Mesendoderm (in vitro differentiated cells): ENCODE results near the gene FOXN4.

ENCODE experiments used
- DNase-seq: peaks from one replicate; pipeline ENCODE4 v3.0.0; 2013
- H2AK5ac ChIP-seq: 2 replicates; pipeline ENCODE4 v1.6.1; 2013; ENCODE audit warnings: low read length, inconsistent platforms
- H2BK120ac ChIP-seq: 2 replicates; pipeline ENCODE4 v1.6.1; 2013; ENCODE audit warnings: low read depth, mild to moderate bottlenecking, low read length, moderate library complexity, mixed read lengths
- H2BK15ac ChIP-seq: replicated peaks from 2 replicates; pipeline ENCODE4 v1.6.1; 2013; ENCODE audit warnings: low read depth, mild to moderate bottlenecking, moderate library complexity
- H2BK5ac ChIP-seq: 2 replicates; pipeline ENCODE4 v1.6.1; 2013; ENCODE audit warnings: low read length, inconsistent platforms
- H3K18ac ChIP-seq: 2 replicates; pipeline ENCODE4 v1.6.1; 2013; ENCODE audit warnings: mild to moderate bottlenecking, low read length, mixed read lengths
- H3K23ac ChIP-seq: one replicate; pipeline ENCODE4 v1.6.1; 2013; ENCODE audit warnings: low read length
- H3K27ac ChIP-seq: 2 replicates; pipeline ENCODE4 v1.5.1; 2013; ENCODE audit warnings: low read depth, mild to moderate bottlenecking, inconsistent platforms, low read length, moderate library complexity
- H3K27me3 ChIP-seq: 2 replicates; pipeline ENCODE4 v1.6.1; 2013; ENCODE audit warnings: low read length, control low read depth, mild to moderate bottlenecking, inconsistent platforms; ENCODE audit not compliant: insufficient read depth, poor library complexity
- H3K36me3 ChIP-seq: 2 replicates; pipeline ENCODE4 v1.6.1; 2013; ENCODE audit warnings: low read length, inconsistent platforms; ENCODE audit not compliant: control insufficient read depth, insufficient read depth
- H3K4ac ChIP-seq: one replicate; pipeline ENCODE4 v1.6.1; 2013; ENCODE audit warnings: low read depth, mild to moderate bottlenecking, low read length, moderate library complexity
- H3K4me1 ChIP-seq: 2 replicates; pipeline ENCODE4 v1.6.1; 2013; ENCODE audit warnings: low read depth, low read length, inconsistent platforms; ENCODE audit not compliant: control insufficient read depth
- H3K4me2 ChIP-seq: 2 replicates; pipeline ENCODE4 v1.6.1; 2013; ENCODE audit warnings: low read length
- H3K4me3 ChIP-seq: 2 replicates; pipeline ENCODE4 v1.5.1; 2013; ENCODE audit warnings: mild to moderate bottlenecking, low read length
- H3K56ac ChIP-seq: one replicate; pipeline ENCODE4 v1.6.1; 2013; ENCODE audit warnings: low read length
- H3K79me1 ChIP-seq: 2 replicates; pipeline ENCODE4 v1.6.1; 2013; ENCODE audit warnings: low read length, inconsistent platforms
- H3K79me2 ChIP-seq: 2 replicates; pipeline ENCODE4 v1.6.1; 2013; ENCODE audit warnings: mild to moderate bottlenecking, low read length; ENCODE audit not compliant: control insufficient read depth, insufficient read depth
- H3K9ac ChIP-seq: 2 replicates; pipeline ENCODE4 v1.6.1; 2013; ENCODE audit warnings: low read length, inconsistent platforms
- H4K5ac ChIP-seq: one replicate; pipeline ENCODE4 v1.6.1; 2013; ENCODE audit warnings: low read length
- H4K8ac ChIP-seq: one replicate; pipeline ENCODE4 v1.6.1; 2013; ENCODE audit warnings: low read depth, mild to moderate bottlenecking, control low read depth, low read length, moderate library complexity
- WGBS: extraction: QIAGEN DNeasy Blood & Tissue Kit; methylation state at CpG from one replicate; pipeline ENCODE4 v1.1.7; 2013; ENCODE audit warnings: low lambda C conversion rate, missing lambda C conversion rate; ENCODE audit not compliant: insufficient coverage; ENCODE audit errors: extremely low coverage; 5-methylcytosine and 5-hydroxymethylcytosine counted together

FOXN4 gene

GRCh38 chr12:109253913-109254544 lies 55.1 kb downstream of the FOXN4 start:
- no peaks in the 10 kb centered on the region for H3K79me2 ChIP-seq
- H4K5ac ChIP-seq: no peak overlapping the region
- no peak overlapping the region for H2AK5ac ChIP-seq
- no peaks in the 10 kb centered on the region for H3K36me3 ChIP-seq
- no peak overlapping the region for H2BK15ac ChIP-seq
- H4K8ac ChIP-seq: no peak overlapping the region
- no peak overlapping the region for H3K4me2 ChIP-seq
- no peaks in the 10 kb centered on the region for H3K4me1 ChIP-seq
- H3K23ac ChIP-seq: no peak overlapping the region
- no peak overlapping the region for H3K4ac ChIP-seq
- no peak overlapping the region for H3K9ac ChIP-seq
- H3K4me3 ChIP-seq: no peak overlapping the region
- H2BK5ac ChIP-seq: no peak overlapping the region
- no peak overlapping the region for H3K18ac ChIP-seq
- WGBS: no CpG with 5 or more reads among the region's 7 CpGs
- no peak overlapping the region for H2BK120ac ChIP-seq
- H3K27me3 ChIP-seq: no peaks in the 10 kb centered on the region
- H3K79me1 ChIP-seq: no peaks in the 10 kb centered on the region
- no peak for DNase-seq
- no peak overlapping the region for H3K27ac ChIP-seq
- H3K56ac ChIP-seq: no peak overlapping the region

- no peak overlapping the region for H2AK5ac ChIP-seq
- H3K79me2 ChIP-seq: no peaks in the 10 kb centered on the region
- H3K9ac ChIP-seq: no peak overlapping the region
- no peaks in the 10 kb centered on the region for H3K4me1 ChIP-seq
- H3K27me3 ChIP-seq: no peaks in the 10 kb centered on the region
- no peak overlapping the region for H3K18ac ChIP-seq
- no peak overlapping the region for H3K4me2 ChIP-seq
- H2BK15ac ChIP-seq: no peak overlapping the region
- no peak overlapping the region for H3K27ac ChIP-seq
- no peak overlapping the region for H3K4me3 ChIP-seq
- no peak overlapping the region for H4K5ac ChIP-seq
- no peak overlapping the region for H3K56ac ChIP-seq
- H3K23ac ChIP-seq: no peak overlapping the region
- no peak overlapping the region for H4K8ac ChIP-seq
- no peaks in the 10 kb centered on the region for H3K36me3 ChIP-seq
- DNase-seq: no peak
- no peak overlapping the region for H2BK5ac ChIP-seq
- WGBS: no CpG with 5 or more reads among the region's 4 CpGs
- H3K79me1 ChIP-seq: no peaks in the 10 kb centered on the region
- no peak overlapping the region for H3K4ac ChIP-seq
- no peak overlapping the region for H2BK120ac ChIP-seq
Measured at GRCh38 chr12:109252799-109253198, 56.3 kb downstream of the FOXN4 start.

- Histone ChIP-seq H2BK15ac (no peak overlapping the region), H3K4me3 (no peak overlapping the region), H3K27me3 (no peaks in the 10 kb centered on the region), H3K36me3 (no peaks in the 10 kb centered on the region), H4K8ac (no peak overlapping the region), H3K4me1 (no peaks in the 10 kb centered on the region), H3K4ac (no peak overlapping the region), H3K79me1 (no peaks in the 10 kb centered on the region), H2BK5ac (no peak overlapping the region), H3K27ac (no peak overlapping the region), H3K4me2 (no peak overlapping the region), H4K5ac (no peak overlapping the region), H3K79me2 (no peaks in the 10 kb centered on the region), H2BK120ac (no peak overlapping the region), H3K56ac (no peak overlapping the region), H2AK5ac (no peak overlapping the region), H3K18ac (no peak overlapping the region), H3K23ac (no peak overlapping the region), H3K9ac (no peak overlapping the region)
- WGBS: no CpG with 5 or more reads among the region's 1 CpG
- no peak for DNase-seq
Measured at GRCh38 chr12:109250523-109250922, 58.6 kb downstream of the FOXN4 start.

GRCh38 chr12:109247831-109248654 lies 61.0 kb downstream of the FOXN4 start:
- Histone ChIP-seq H3K23ac (no peak overlapping the region), H4K5ac (no peak overlapping the region), H3K36me3 (no peaks in the 10 kb centered on the region), H2BK120ac (no peak overlapping the region), H2BK15ac (no peak overlapping the region), H3K79me1 (no peaks in the 10 kb centered on the region), H3K79me2 (no peaks in the 10 kb centered on the region), H3K4me1 (no peaks in the 10 kb centered on the region), H3K4me3 (no peak overlapping the region), H2BK5ac (no peak overlapping the region), H4K8ac (no peak overlapping the region), H3K18ac (no peak overlapping the region), H3K27me3 (no peaks in the 10 kb centered on the region), H3K9ac (no peak overlapping the region), H3K4ac (no peak overlapping the region), H2AK5ac (no peak overlapping the region), H3K4me2 (no peak overlapping the region), H3K56ac (no peak overlapping the region), H3K27ac (no peak overlapping the region)
- WGBS: no CpG with 5 or more reads among the region's 9 CpGs
- no peak for DNase-seq

- no peak overlapping the region for H3K4me2 ChIP-seq
- DNase-seq: no peak
- WGBS: no CpG with 5 or more reads among the region's 15 CpGs
Measured at GRCh38 chr12:109246221-109246620, 62.9 kb downstream of the FOXN4 start.

More at GRCh38 chr12:109246221-109246620, 62.9 kb downstream of the FOXN4 start:
- Histone ChIP-seq H4K8ac (no peak overlapping the region), H2BK5ac (no peak overlapping the region), H3K4ac (no peak overlapping the region), H3K56ac (no peak overlapping the region), H3K9ac (no peak overlapping the region), H3K27me3 (no peaks in the 10 kb centered on the region), H3K23ac (no peak overlapping the region), H3K79me1 (no peaks in the 10 kb centered on the region), H2BK15ac (no peak overlapping the region), H3K27ac (no peak overlapping the region), H3K4me1 (no peaks in the 10 kb centered on the region), H3K79me2 (no peaks in the 10 kb centered on the region), H3K36me3 (no peaks in the 10 kb centered on the region), H2BK120ac (no peak overlapping the region), H3K4me3 (no peak overlapping the region), H4K5ac (no peak overlapping the region), H3K18ac (no peak overlapping the region), H2AK5ac (no peak overlapping the region)
